ENCODE results near the gene SGCB. TPM values are rescaled to one million over a fixed set of nuclear protein-coding genes. Genes with fewer than 3 reads are reported as not detected.

Gene SGCB
- total RNA-seq, 1 donor from 2014 or later, result 51.8 TPM

DNA sequence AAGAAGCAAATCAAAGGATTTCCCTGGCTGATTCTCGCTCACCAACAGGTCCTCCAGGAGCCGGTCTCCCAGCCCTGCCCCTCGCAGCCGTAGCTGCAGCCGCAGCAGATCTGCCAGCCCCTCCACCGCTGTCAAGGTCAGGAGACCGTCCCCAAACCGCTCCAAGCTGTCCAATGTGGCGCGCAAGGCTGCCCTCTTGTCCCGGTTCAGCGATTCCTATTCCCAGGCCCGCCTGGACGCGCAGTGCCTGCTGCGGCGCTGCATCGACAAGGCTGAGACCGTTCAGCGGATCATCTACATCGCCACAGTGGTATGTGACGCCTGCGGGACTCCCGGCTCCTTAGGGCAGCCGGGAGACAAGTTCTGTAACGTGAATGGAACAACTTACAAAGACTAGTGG, 38.6 kb upstream of the SGCB start:
- Mint-ChIP-seq H3K36me3 (no peaks in the 10 kb centered on the region), H3K4me3 (peak overlapping the region; percentile 82), H3K27ac (no peak overlapping the region), H3K4me1 (peaks cover 10% of the 10 kb centered on the region), H3K9me3 (no peaks in the 10 kb centered on the region), H3K27me3 (ENCODE audit: insufficient read depth, low read depth) (peaks cover 4% of the 10 kb centered on the region)
- Histone ChIP-seq H3K36me3 (no peaks in the 10 kb centered on the region), H3F3A (ENCODE audit: low read depth) (peaks cover 7% of the 10 kb centered on the region), H2AFZ (replicated peaks) (peak overlapping the region; percentile 73), H3K4me1 (peaks cover 20% of the 10 kb centered on the region), H3K27ac (no peak overlapping the region), H3K9me3 (ENCODE audit: low read depth) (no peaks in the 10 kb centered on the region), H3K4me2 (peak overlapping the region; percentile 88), H4K20me1 (ENCODE audit: low read depth) (no peaks in the 10 kb centered on the region), H3K27me3 (peaks cover 37% of the 10 kb centered on the region), H3K9ac (no peak overlapping the region), H3K4me3 (peak overlapping the region; percentile 45), H3K79me2 (ENCODE audit: low read depth) (no peaks in the 10 kb centered on the region)
- peak; percentile 79 for DNase-seq (ENCODE audit: low spot score)
- TF ChIP-seq, protein P1, sequence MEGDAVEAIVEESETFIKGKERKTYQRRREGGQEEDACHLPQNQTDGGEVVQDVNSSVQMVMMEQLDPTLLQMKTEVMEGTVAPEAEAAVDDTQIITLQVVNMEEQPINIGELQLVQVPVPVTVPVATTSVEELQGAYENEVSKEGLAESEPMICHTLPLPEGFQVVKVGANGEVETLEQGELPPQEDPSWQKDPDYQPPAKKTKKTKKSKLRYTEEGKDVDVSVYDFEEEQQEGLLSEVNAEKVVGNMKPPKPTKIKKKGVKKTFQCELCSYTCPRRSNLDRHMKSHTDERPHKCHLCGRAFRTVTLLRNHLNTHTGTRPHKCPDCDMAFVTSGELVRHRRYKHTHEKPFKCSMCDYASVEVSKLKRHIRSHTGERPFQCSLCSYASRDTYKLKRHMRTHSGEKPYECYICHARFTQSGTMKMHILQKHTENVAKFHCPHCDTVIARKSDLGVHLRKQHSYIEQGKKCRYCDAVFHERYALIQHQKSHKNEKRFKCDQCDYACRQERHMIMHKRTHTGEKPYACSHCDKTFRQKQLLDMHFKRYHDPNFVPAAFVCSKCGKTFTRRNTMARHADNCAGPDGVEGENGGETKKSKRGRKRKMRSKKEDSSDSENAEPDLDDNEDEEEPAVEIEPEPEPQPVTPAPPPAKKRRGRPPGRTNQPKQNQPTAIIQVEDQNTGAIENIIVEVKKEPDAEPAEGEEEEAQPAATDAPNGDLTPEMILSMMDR (IDR thresholded peaks at IDR 0.05), result no peak
- no peak for TF ChIP-seq EZH2 (IDR thresholded peaks at IDR 0.05)
- TF ChIP-seq EZH2phosphoT487 (IDR thresholded peaks at IDR 0.05), result no peak

DNA sequence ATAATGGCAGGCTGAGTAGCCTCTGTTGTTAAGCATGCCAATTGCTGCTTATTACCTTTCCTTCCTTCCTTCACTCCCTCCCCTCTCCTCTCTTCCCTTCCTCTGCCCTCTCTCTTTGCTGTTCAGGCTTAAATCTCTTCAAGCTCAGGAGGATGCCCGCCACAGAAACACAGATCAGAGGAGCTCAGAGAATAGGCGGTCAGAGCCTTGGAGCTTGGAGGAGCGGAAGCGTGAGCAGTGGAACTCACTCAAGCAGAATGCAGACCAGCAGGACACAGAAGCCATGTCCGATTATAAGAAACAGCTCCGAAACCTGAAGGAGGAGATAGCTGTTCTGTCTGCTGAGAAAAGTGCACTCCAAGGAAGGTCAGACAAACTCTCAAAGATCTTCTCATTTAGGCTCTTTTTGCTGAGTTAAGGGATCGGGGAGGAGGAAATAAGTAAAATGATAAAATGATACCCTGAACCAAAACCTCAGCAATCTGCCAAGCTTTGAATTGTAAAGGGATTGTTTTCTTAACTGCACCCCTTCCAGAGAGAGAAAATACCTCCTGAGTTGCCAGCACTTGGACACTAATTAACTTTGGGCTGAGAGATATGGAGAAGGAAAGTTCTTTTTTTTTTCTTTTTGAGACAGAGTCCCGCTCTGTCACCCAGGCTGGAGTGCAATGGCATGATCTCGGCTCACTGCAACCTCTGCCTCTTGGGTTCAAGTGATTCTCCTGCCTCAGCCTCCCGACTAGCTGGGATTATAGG, 33.9 kb upstream of the SGCB start:
- Histone ChIP-seq H3K27ac (peak overlapping the region; percentile 57), H3K9me3 (ENCODE audit: low read depth) (no peaks in the 10 kb centered on the region), H4K20me1 (ENCODE audit: low read depth) (no peaks in the 10 kb centered on the region), H3K4me2 (peak overlapping the region; percentile 66), H3K79me2 (ENCODE audit: low read depth) (no peaks in the 10 kb centered on the region), H3F3A (ENCODE audit: low read depth) (peaks cover 16% of the 10 kb centered on the region), H3K27me3 (peaks cover 25% of the 10 kb centered on the region), H3K4me1 (peaks cover 23% of the 10 kb centered on the region), H3K4me3 (peak overlapping the region; percentile 24), H2AFZ (replicated peaks) (peak overlapping the region; percentile 69), H3K9ac (no peak overlapping the region), H3K36me3 (no peaks in the 10 kb centered on the region)
- no peaks in the 10 kb centered on the region for H3K36me3 Mint-ChIP-seq
- peaks cover 17% of the 10 kb centered on the region for H3K4me1 Mint-ChIP-seq
- DNase-seq (ENCODE audit: low spot score), result peak; percentile 74
- peak overlapping the region; percentile 74 for H3K4me3 Mint-ChIP-seq
- peak overlapping the region; percentile 27 for H3K27ac Mint-ChIP-seq
- H3K9me3 Mint-ChIP-seq, result peaks cover 6% of the 10 kb centered on the region
- H3K27me3 Mint-ChIP-seq (ENCODE audit: insufficient read depth, low read depth), result no peaks in the 10 kb centered on the region
- TF ChIP-seq EZH2 (IDR thresholded peaks at IDR 0.05) (no peak), EZH2phosphoT487 (IDR thresholded peaks at IDR 0.05) (no peak)
- TF ChIP-seq, protein P1 (IDR thresholded peaks at IDR 0.05), result no peak

DNA sequence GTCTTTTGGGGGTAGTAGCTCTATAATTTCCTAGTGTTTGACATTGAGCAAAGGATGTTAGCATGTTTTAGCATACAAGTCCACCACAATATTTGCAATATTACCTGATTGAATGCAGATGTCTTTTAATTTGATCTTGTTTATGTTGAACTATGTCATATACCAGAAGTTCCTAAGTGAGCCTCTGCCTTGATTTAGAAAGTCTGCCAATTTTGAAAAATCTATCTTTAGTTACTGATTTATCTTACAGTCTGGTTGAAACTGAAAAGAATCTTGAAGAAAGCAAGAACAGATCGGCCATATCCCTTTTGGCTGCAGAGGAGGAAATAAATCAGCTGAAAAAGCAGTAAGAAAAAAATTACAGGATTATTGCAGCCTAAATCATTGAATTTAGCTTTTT, 31.5 kb upstream of the SGCB start:
- H3K4me3 ChIP-seq, result no peak overlapping the region
- no peak overlapping the region for H2AFZ ChIP-seq (replicated peaks)
- H3K4me2 ChIP-seq, result no peak overlapping the region
- H3K9me3 ChIP-seq (ENCODE audit: low read depth), result no peaks in the 10 kb centered on the region
- peaks cover 15% of the 10 kb centered on the region for H3K4me1 ChIP-seq
- Mint-ChIP-seq H3K9me3 (peaks cover 8% of the 10 kb centered on the region), H3K4me1 (peaks cover 15% of the 10 kb centered on the region), H3K4me3 (no peak overlapping the region), H3K27ac (no peak overlapping the region), H3K27me3 (ENCODE audit: insufficient read depth, low read depth) (no peaks in the 10 kb centered on the region), H3K36me3 (no peaks in the 10 kb centered on the region)
- H3K36me3 ChIP-seq, result no peaks in the 10 kb centered on the region
- DNase-seq (ENCODE audit: low spot score), result no peak
- TF ChIP-seq EZH2phosphoT487 (IDR thresholded peaks at IDR 0.05) (no peak), EZH2 (IDR thresholded peaks at IDR 0.05) (no peak)
- TF ChIP-seq, protein P1 (IDR thresholded peaks at IDR 0.05), result no peak
- peaks cover 1% of the 10 kb centered on the region for H3K27me3 ChIP-seq
- no peak overlapping the region for H3K9ac ChIP-seq
- H3K79me2 ChIP-seq (ENCODE audit: low read depth), result no peaks in the 10 kb centered on the region
- peaks cover 16% of the 10 kb centered on the region for H3F3A ChIP-seq (ENCODE audit: low read depth)
- no peaks in the 10 kb centered on the region for H4K20me1 ChIP-seq (ENCODE audit: low read depth)
- no peak overlapping the region for H3K27ac ChIP-seq

Data from neural progenitor cell (in vitro differentiated cells).